K562 (cell line): ENCODE data around the gene AMBP.

Experiments used
- JUND ChIP-seq, 2 experiments: IDR thresholded peaks; 2 replicates in 1 of 2; 3 replicates in 1 of 2; pipeline ENCODE4 v1.6.1; 2011; ENCODE audit warnings: borderline replicate concordance in 2 of 2, low read depth in 2 of 2, low read length in 2 of 2, improper control_type of control experiment in 1 of 2, missing biosample characterization in 1 of 2, missing genetic modification characterization in 1 of 2, missing genetic modification reagents in 1 of 2
- KAT2B ChIP-seq: IDR thresholded peaks from one replicate; pipeline ENCODE4 v1.6.1; 2012; ENCODE audit warnings: low read depth, mild to moderate bottlenecking, control low read depth, inconsistent platforms, low read length, moderate library complexity
- MAFG ChIP-seq: fragments of 450-650 bp; conservative IDR thresholded peaks from 2 replicates; pipeline ENCODE4 v1.6.1; 2016; ENCODE audit warnings: missing genetic modification characterization, missing compliant biosample characterization
- RFX5 ChIP-seq: IDR thresholded peaks from 2 replicates; pipeline ENCODE4 v1.6.1; 2011; ENCODE audit warnings: low read depth, mild to moderate bottlenecking, improper control_type of control experiment, low read length
- SMAD3 ChIP-seq: fragments of 450-650 bp; formaldehyde crosslinking; conservative IDR thresholded peaks from 2 replicates; pipeline ENCODE4 v1.4.0; 2020; ENCODE audit warnings: mild to moderate bottlenecking
- SREBF2 ChIP-seq: sonication (generic); formaldehyde crosslinking; IDR thresholded peaks from 2 replicates; pipeline ENCODE4 v1.4.0; 2020; ENCODE audit warnings: mild to moderate bottlenecking, missing genetic modification reagents
- SRSF7 ChIP-seq: fragments of 200-400 bp; formaldehyde crosslinking; optimal IDR thresholded peaks from 2 replicates; pipeline ENCODE3; 2017; ENCODE audit warnings: mild to moderate bottlenecking, low read depth, low read length
- SUPT5H ChIP-seq: fragments of 450-650 bp; IDR thresholded peaks from 2 replicates; pipeline ENCODE4 v1.6.1; 2016
- ZNF263 ChIP-seq: sonication (generic); formaldehyde crosslinking; IDR thresholded peaks from 2 replicates; pipeline ENCODE4 v1.8.0; 2022; ENCODE audit warnings: mild to moderate bottlenecking, missing genetic modification reagents, borderline replicate concordance
- ZNF766 ChIP-seq: fragments of 200-800 bp; sonication (Bioruptor generic); conservative IDR thresholded peaks from 2 replicates; pipeline ENCODE4 v1.6.1; 2016; ENCODE audit warnings: missing genetic modification characterization, missing compliant biosample characterization

- TF ChIP-seq ZNF263 (CRISPR knock-in tag) (no peak), SUPT5H (no peak), SREBF2 (CRISPR knock-in tag) (no peak), SRSF7 (no peak), SMAD3 (CRISPR knock-in tag) (no peak), RFX5 (no peak), MAFG (no peak), JUND (IDR thresholded peaks at IDR 0.05; ENCODE audit: borderline replicate concordance, low read depth, low read length) (no peak), JUND (tag; IDR thresholded peaks at IDR 0.05; ENCODE audit: borderline replicate concordance, low read depth, low read length) (no peak), ZNF766 (no peak), KAT2B (no peak)
These were observed 15.8 kb upstream of the AMBP start for GRCh38 chr9:114093761-114094505.
